Caco-2 (cell line): ENCODE results near the gene PKM. TPM values are rescaled to one million over a fixed set of nuclear protein-coding genes. Genes with fewer than 3 reads are reported as not detected.

ENCODE experiments used
- BruUV-seq: library from RNA; stranded (reverse); fragments of 400-500 nt; replicated peaks from 2 replicates; lab custom pipeline; 2021; lab: Mats Ljungman, UMichigan
- CTCF ChIA-PET: fragments of 300-600 bp; sonication (Branson Sonifier 250); formaldehyde crosslinking; loops from one replicate; lab custom pipeline; 2022; ENCODE audit warnings: antibody characterized with exemption; lab: Charles Lee
- POLR2A ChIA-PET: fragments of 300-600 bp; sonication (Branson Sonifier 250); formaldehyde crosslinking; loops from one replicate; lab custom pipeline; 2022; ENCODE audit warnings: antibody characterized with exemption; lab: Charles Lee
- DNase-seq, 2 experiments: peaks; one replicate each; pipeline versions ENCODE4 v3.0.0 to v3.0.0-alpha.2; 2020 to 2022
- H3K27me3 ChIP-seq: replicated peaks from 2 replicates; pipeline ENCODE4 v1.6.0; 2011; ENCODE audit warnings: low read length; ENCODE audit not compliant: control insufficient read depth, insufficient read depth
- H3K36me3 ChIP-seq: 2 replicates; pipeline ENCODE4 v1.5.1; 2011; ENCODE audit warnings: low read length; ENCODE audit not compliant: control insufficient read depth, insufficient read depth
- H3K4me1 ChIP-seq: fragments of 250-450 bp; sonication (Bioruptor Pico); 2 replicates; pipeline ENCODE4 v1.5.1; 2020; ENCODE audit warnings: mild to moderate bottlenecking
- H3K4me3 ChIP-seq: 2 replicates; pipeline ENCODE4 v1.5.1; 2011; ENCODE audit warnings: low read depth, mild to moderate bottlenecking, control low read depth, low read length
- H3K9me3 ChIP-seq: fragments of 250-450 bp; sonication (Bioruptor Pico); 2 replicates; pipeline ENCODE4 v1.5.1; 2020; ENCODE audit warnings: mild to moderate bottlenecking, moderate library complexity
- H3K27ac Mint-ChIP-seq: one replicate; pipeline ENCODE4 v1.8.0; 2022; ENCODE audit warnings: mixed read lengths; ENCODE audit not compliant: unreplicated experiment
- H3K27me3 Mint-ChIP-seq: one replicate; pipeline ENCODE4 v1.8.0; 2022; ENCODE audit warnings: mixed read lengths; ENCODE audit not compliant: insufficient read depth, unreplicated experiment
- H3K36me3 Mint-ChIP-seq: one replicate; pipeline ENCODE4 v1.8.0; 2022; ENCODE audit warnings: mild to moderate bottlenecking, mixed read lengths; ENCODE audit not compliant: insufficient read depth, unreplicated experiment
- H3K4me1 Mint-ChIP-seq: one replicate; pipeline ENCODE4 v1.8.0; 2022; ENCODE audit warnings: low read depth, mixed read lengths; ENCODE audit not compliant: unreplicated experiment
- H3K4me3 Mint-ChIP-seq: one replicate; pipeline ENCODE4 v1.8.0; 2022; ENCODE audit warnings: mild to moderate bottlenecking, moderate library complexity, mixed read lengths; ENCODE audit not compliant: unreplicated experiment
- H3K9me3 Mint-ChIP-seq: one replicate; pipeline ENCODE4 v1.8.0; 2022; ENCODE audit warnings: mixed read lengths; ENCODE audit not compliant: unreplicated experiment
- intact Hi-C: fragments of 100-400 bp; cut with micrococcal nuclease; formaldehyde crosslinking; loops from one replicate; pipeline ENCODE4 v1.10.0; 2022; ENCODE audit not compliant: unreplicated experiment
- total RNA-seq: library from RNA; stranded (reverse); gene quantifications from 2 replicates; pipeline ENCODE4 v1.2.3, GENCODE V29; 2022
- TF ChIP-seq, protein P1 (sequence below), 2 experiments: fragments of 200-600 bp in 1 of 2; IDR thresholded peaks; 1 replicate in 1 of 2; 2 replicates in 1 of 2; pipeline versions ENCODE4 v1.5.1 to v1.8.0; 2011 to 2022; ENCODE audit warnings: antibody characterized with exemption in 1 of 2, control low read depth in 1 of 2, inconsistent platforms in 1 of 2, low read depth in 1 of 2, low read length in 1 of 2, mild to moderate bottlenecking in 1 of 2, moderate library complexity in 1 of 2; ENCODE audit not compliant: insufficient read depth in 1 of 2, severe bottlenecking in 1 of 2, unreplicated experiment in 1 of 2

The PKM gene
- total RNA-seq, 1 experiment from 2014 or later, result 733 TPM

DNA sequence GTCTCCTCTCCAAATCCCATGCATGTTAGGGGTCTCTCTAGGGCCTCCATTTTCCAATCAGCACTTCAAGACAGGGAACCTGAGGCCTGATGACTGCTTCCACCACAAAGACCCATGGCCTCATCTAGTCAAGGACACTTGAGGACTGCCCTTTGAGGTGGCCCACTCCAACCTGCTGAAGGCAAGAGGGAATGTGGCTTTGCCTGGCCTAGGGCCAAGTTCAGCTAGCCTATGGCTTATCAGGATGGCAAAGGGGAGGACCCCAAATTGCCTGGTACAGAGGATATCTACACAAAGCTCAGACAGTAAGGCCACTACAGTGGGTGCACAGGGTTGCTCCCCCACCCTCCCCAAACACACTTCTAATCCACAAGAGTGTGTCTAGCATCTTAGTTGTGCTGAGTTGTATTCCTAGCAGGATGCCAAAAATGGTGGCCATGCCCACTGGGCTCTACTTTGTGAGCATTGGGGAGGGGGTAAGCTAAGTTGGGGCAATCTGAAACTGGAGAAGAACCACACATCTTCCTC is 23.4 kb downstream of the PKM start:
- no peaks in the 10 kb centered on the region for H3K9me3 Mint-ChIP-seq
- POLR2A ChIA-PET, result no interaction called here
- H3K27ac Mint-ChIP-seq, result no peak overlapping the region
- Histone ChIP-seq H3K4me1 (no peaks in the 10 kb centered on the region), H3K36me3 (peaks cover 20% of the 10 kb centered on the region), H3K4me3 (no peak overlapping the region), H3K9me3 (no peaks in the 10 kb centered on the region), H3K27me3 (no peaks in the 10 kb centered on the region)
- TF ChIP-seq, protein P1, sequence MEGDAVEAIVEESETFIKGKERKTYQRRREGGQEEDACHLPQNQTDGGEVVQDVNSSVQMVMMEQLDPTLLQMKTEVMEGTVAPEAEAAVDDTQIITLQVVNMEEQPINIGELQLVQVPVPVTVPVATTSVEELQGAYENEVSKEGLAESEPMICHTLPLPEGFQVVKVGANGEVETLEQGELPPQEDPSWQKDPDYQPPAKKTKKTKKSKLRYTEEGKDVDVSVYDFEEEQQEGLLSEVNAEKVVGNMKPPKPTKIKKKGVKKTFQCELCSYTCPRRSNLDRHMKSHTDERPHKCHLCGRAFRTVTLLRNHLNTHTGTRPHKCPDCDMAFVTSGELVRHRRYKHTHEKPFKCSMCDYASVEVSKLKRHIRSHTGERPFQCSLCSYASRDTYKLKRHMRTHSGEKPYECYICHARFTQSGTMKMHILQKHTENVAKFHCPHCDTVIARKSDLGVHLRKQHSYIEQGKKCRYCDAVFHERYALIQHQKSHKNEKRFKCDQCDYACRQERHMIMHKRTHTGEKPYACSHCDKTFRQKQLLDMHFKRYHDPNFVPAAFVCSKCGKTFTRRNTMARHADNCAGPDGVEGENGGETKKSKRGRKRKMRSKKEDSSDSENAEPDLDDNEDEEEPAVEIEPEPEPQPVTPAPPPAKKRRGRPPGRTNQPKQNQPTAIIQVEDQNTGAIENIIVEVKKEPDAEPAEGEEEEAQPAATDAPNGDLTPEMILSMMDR (IDR thresholded peaks at IDR 0.05; ENCODE audit: insufficient read depth in 1 of 2, low read depth in 1 of 2, low read length in 1 of 2, severe bottlenecking in 1 of 2, unreplicated experiment in 1 of 2), result no peak
- H3K4me1 Mint-ChIP-seq, result no peaks in the 10 kb centered on the region
- intact Hi-C loops, result no loop called here
- no peaks in the 10 kb centered on the region for H3K27me3 Mint-ChIP-seq
- no TSS peak for BruUV-seq
- CTCF ChIA-PET, result no interaction called here
- DNase-seq, result no peak
- peaks cover 97% of the 10 kb centered on the region for H3K36me3 Mint-ChIP-seq
- no peak overlapping the region for H3K4me3 Mint-ChIP-seq

DNA sequence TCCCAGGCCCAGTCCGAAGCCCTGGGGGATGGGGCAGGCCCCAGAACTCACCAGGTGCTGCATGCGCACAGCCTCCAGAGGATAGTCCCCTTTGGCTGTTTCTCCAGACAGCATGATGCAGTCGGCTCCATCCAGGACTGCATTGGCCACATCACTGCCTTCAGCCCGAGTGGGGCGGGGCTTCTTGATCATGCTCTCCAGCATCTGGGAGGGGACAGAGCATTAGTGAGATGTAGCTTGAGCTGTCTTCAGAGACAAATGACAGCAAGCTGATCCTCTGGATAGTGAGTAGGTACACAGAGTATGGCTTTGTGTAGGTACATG is 24.4 kb downstream of the PKM start:
- H3K9me3 Mint-ChIP-seq, result no peaks in the 10 kb centered on the region
- Histone ChIP-seq H3K9me3 (no peaks in the 10 kb centered on the region), H3K4me3 (no peak overlapping the region), H3K36me3 (peaks cover 20% of the 10 kb centered on the region), H3K4me1 (no peaks in the 10 kb centered on the region), H3K27me3 (no peaks in the 10 kb centered on the region)
- no peak for DNase-seq
- H3K27ac Mint-ChIP-seq, result no peak overlapping the region
- POLR2A ChIA-PET, result no interaction called here
- TF ChIP-seq, protein P1 (IDR thresholded peaks at IDR 0.05; ENCODE audit: insufficient read depth in 1 of 2, low read depth in 1 of 2, low read length in 1 of 2, severe bottlenecking in 1 of 2, unreplicated experiment in 1 of 2), result no peak
- H3K4me3 Mint-ChIP-seq, result no peak overlapping the region
- no peaks in the 10 kb centered on the region for H3K27me3 Mint-ChIP-seq
- H3K4me1 Mint-ChIP-seq, result no peaks in the 10 kb centered on the region
- CTCF ChIA-PET, result no interaction called here
- intact Hi-C loops, result no loop called here
- peaks cover 96% of the 10 kb centered on the region for H3K36me3 Mint-ChIP-seq
- no TSS peak for BruUV-seq

DNA sequence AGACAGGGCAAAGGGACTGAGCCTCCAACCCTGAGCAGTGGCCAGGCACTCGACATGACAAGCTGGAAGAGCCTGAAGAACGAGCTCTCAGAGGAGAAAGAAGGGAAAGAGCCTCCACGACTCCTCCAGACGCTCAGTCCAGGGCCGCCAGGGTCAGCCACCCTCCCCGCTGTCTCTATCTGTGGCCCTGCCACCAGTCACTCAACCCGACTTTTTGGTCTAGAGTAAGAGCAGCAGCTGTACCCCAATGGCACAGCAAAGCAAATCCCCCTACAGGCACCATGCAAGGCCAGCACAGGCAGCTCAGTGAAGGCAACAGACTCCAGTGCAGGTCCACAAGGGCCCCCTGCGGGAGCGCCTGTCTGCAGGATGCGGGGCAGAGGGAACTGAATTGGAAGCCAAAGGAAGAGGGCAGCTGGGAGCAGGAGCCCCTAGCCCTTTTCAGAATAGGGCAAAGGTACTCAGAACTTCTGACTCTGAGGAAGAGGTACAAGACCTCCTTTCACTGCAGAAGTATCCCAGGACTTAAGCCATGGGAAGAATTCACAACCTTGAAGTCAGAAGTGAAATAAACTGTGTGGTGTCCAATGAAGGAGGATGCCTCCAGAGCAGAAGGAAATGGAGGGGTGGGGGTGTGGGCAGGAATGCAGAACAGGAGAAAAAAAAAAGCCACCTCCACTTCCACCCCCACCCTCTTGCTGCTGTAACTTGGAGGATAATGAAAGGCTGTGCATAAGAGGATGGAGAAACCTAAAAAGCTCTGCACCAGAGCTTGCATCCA is 24.9 kb downstream of the PKM start:
- no peaks in the 10 kb centered on the region for H3K27me3 ChIP-seq
- H3K36me3 Mint-ChIP-seq, result peaks cover 96% of the 10 kb centered on the region
- no peaks in the 10 kb centered on the region for H3K9me3 ChIP-seq
- TF ChIP-seq, protein P1 (IDR thresholded peaks at IDR 0.05; ENCODE audit: insufficient read depth in 1 of 2, low read depth in 1 of 2, low read length in 1 of 2, severe bottlenecking in 1 of 2, unreplicated experiment in 1 of 2), result no peak
- H3K27ac Mint-ChIP-seq, result no peak overlapping the region
- H3K4me3 Mint-ChIP-seq, result no peak overlapping the region
- intact Hi-C loops, result no loop called here
- H3K9me3 Mint-ChIP-seq, result no peaks in the 10 kb centered on the region
- H3K27me3 Mint-ChIP-seq, result no peaks in the 10 kb centered on the region
- H3K4me1 Mint-ChIP-seq, result no peaks in the 10 kb centered on the region
- no TSS peak for BruUV-seq
- no peak for DNase-seq
- CTCF ChIA-PET, result no interaction called here
- H3K4me1 ChIP-seq, result no peaks in the 10 kb centered on the region
- H3K4me3 ChIP-seq, result no peak overlapping the region
- POLR2A ChIA-PET, result no interaction called here
- peaks cover 25% of the 10 kb centered on the region for H3K36me3 ChIP-seq
